HepG2 (cell line): ENCODE measurements around the gene UTP4. TPM values are rescaled to one million over a fixed set of nuclear protein-coding genes. Genes with fewer than 3 reads are reported as not detected.

Source experiments
- DRAP1 ChIP-seq: IDR thresholded peaks from 2 replicates; pipeline ENCODE4 v1.6.1; 2016; ENCODE audit warnings: missing genetic modification reagents, missing compliant biosample characterization
- FLYWCH1 ChIP-seq: sonication (generic); formaldehyde crosslinking; IDR thresholded peaks from 2 replicates; pipeline ENCODE4 v1.8.1; 2023; ENCODE audit warnings: mild to moderate bottlenecking, missing genetic modification reagents
- HMGXB4 ChIP-seq, 2 experiments: sonication (generic) in 1 of 2; formaldehyde crosslinking in 1 of 2; IDR thresholded peaks; 2 replicates each; pipeline versions ENCODE4 v1.4.0 to v1.6.1; 2018 to 2020; ENCODE audit warnings: missing genetic modification reagents in 2 of 2, borderline replicate concordance in 1 of 2, low read depth in 1 of 2, mild to moderate bottlenecking in 1 of 2, missing biosample characterization in 1 of 2
- KLF11 ChIP-seq: IDR thresholded peaks from 2 replicates; pipeline ENCODE4 v1.6.1; 2016; ENCODE audit warnings: missing compliant biosample characterization
- RBAK ChIP-seq: sonication (generic); formaldehyde crosslinking; IDR thresholded peaks from 2 replicates; pipeline ENCODE4 v1.5.1; 2020; ENCODE audit warnings: mild to moderate bottlenecking, missing genetic modification reagents
- TBX2 ChIP-seq: sonication (generic); formaldehyde crosslinking; IDR thresholded peaks from 2 replicates; pipeline ENCODE4 v1.5.0; 2020; ENCODE audit warnings: missing genetic modification reagents, mild to moderate bottlenecking, borderline replicate concordance
- ZMYM4 ChIP-seq: sonication (generic); formaldehyde crosslinking; IDR thresholded peaks from 2 replicates; pipeline ENCODE4 v1.8.1; 2023; ENCODE audit warnings: mild to moderate bottlenecking, missing genetic modification reagents
- ZNF292 ChIP-seq: sonication (generic); formaldehyde crosslinking; IDR thresholded peaks from 2 replicates; pipeline ENCODE4 v1.8.1; 2022; ENCODE audit warnings: mild to moderate bottlenecking, low read depth, missing genetic modification reagents, borderline replicate concordance
- ZNF329 ChIP-seq: sonication (generic); formaldehyde crosslinking; IDR thresholded peaks from 2 replicates; pipeline ENCODE4 v1.9.0; 2021; ENCODE audit warnings: low read depth, mild to moderate bottlenecking, missing genetic modification reagents
- ZNF547 ChIP-seq: sonication (generic); formaldehyde crosslinking; IDR thresholded peaks from 2 replicates; pipeline ENCODE4 v1.5.1; 2020; ENCODE audit warnings: mild to moderate bottlenecking, missing genetic modification reagents
- ZNF563 ChIP-seq: sonication (generic); formaldehyde crosslinking; IDR thresholded peaks from 2 replicates; pipeline ENCODE4 v1.8.0; 2022; ENCODE audit warnings: mild to moderate bottlenecking, moderate library complexity, missing genetic modification reagents
- ZNF83 ChIP-seq: sonication (generic); formaldehyde crosslinking; IDR thresholded peaks from 2 replicates; pipeline ENCODE4 v1.4.0; 2020; ENCODE audit warnings: missing genetic modification reagents, mild to moderate bottlenecking, borderline replicate concordance
- ZNF841 ChIP-seq: sonication (generic); formaldehyde crosslinking; IDR thresholded peaks from 2 replicates; pipeline ENCODE4 v1.8.1; 2023; ENCODE audit warnings: missing genetic modification reagents, borderline replicate concordance
- polyA plus RNA-seq, 8 experiments: library from polyadenylated mRNA; depleted of rRNA in 3 of 8; stranded (reverse) in 7 of 8; unstranded in 1 of 8; fragments of >200 nt; fragmentation: Illumina TruSeq in 4 of 8; extraction: Trizol in 4 of 8; gene quantifications; 2 replicates each; pipeline versions ENCODE4 v1.2.1 to v1.2.3, GENCODE V29; 2011 to 2016; ENCODE audit warnings: low read depth in 4 of 8, missing spikeins in 1 of 8, mixed read lengths in 1 of 8; ENCODE audit not compliant: insufficient read depth in 1 of 8
- total RNA-seq, 5 experiments: library from RNA; depleted of rRNA; stranded (reverse); fragments of >200 nt; fragmentation: Illumina TruSeq; extraction: Trizol; gene quantifications; 2 replicates each; pipeline ENCODE4 v1.2.3, GENCODE V29; 2016; ENCODE audit warnings: low read depth in 1 of 5
- TF ChIP-seq, protein P1 (sequence below): sonication (generic); formaldehyde crosslinking; conservative IDR thresholded peaks from 2 replicates; pipeline ENCODE4 v1.4.0; 2020; ENCODE audit warnings: missing genetic modification reagents
- TF ChIP-seq, protein P2 (sequence below): sonication (generic); formaldehyde crosslinking; IDR thresholded peaks from 2 replicates; pipeline ENCODE4 v1.4.0; 2020; ENCODE audit warnings: mild to moderate bottlenecking, missing genetic modification reagents

Gene UTP4
- total and polyA plus RNA-seq, 2 of the 13 experiments (the other 11 are each of a cell fraction or from before 2014, with no cell fraction given): 30.0 to 85.8 TPM

GRCh38 chr16:69105501-69106361 is 26.7 kb upstream of the UTP4 start, which contains the start of gene HAS3 (continued):
- TF ChIP-seq HMGXB4 (CRISPR knock-in tag; IDR thresholded peaks at IDR 0.05; ENCODE audit: borderline replicate concordance in 1 of 2, low read depth in 1 of 2) (0 out of 4 replicates have a peak, but pooled peaks of 1 of the 2 experiments have one; percentile 9), DRAP1 (CRISPR knock-in tag) (peak; percentile 49), KLF11 (CRISPR knock-in tag) (no peak), ZNF563 (CRISPR knock-in tag) (peak; percentile 54; the same call in 1 of the 2 replicates), FLYWCH1 (CRISPR knock-in tag) (0 out of 2 replicates have a peak, but pooled peaks have one; percentile 38), ZNF841 (CRISPR knock-in tag) (no peak), ZNF292 (CRISPR knock-in tag) (no peak), ZNF329 (CRISPR knock-in tag) (no peak), ZMYM4 (CRISPR knock-in tag) (peak; percentile 20; the same call in 1 of the 2 replicates), ZNF547 (peak; percentile 56; the same call in 1 of the 2 replicates), ZNF83 (0 out of 2 replicates have a peak, but pooled peaks have one; percentile 43), TBX2 (CRISPR knock-in tag) (peak; percentile 51; the same call in 1 of the 2 replicates), RBAK (CRISPR knock-in tag) (0 out of 2 replicates have a peak, but pooled peaks have one; percentile 14)
- TF ChIP-seq, protein P1, sequence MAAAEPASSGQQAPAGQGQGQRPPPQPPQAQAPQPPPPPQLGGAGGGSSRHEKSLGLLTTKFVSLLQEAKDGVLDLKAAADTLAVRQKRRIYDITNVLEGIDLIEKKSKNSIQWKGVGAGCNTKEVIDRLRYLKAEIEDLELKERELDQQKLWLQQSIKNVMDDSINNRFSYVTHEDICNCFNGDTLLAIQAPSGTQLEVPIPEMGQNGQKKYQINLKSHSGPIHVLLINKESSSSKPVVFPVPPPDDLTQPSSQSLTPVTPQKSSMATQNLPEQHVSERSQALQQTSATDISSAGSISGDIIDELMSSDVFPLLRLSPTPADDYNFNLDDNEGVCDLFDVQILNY (CRISPR knock-in tag): 0 out of 2 replicates have a peak, but pooled peaks have one; percentile 23
- TF ChIP-seq, protein P2, sequence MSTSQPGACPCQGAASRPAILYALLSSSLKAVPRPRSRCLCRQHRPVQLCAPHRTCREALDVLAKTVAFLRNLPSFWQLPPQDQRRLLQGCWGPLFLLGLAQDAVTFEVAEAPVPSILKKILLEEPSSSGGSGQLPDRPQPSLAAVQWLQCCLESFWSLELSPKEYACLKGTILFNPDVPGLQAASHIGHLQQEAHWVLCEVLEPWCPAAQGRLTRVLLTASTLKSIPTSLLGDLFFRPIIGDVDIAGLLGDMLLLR (CRISPR knock-in tag): 0 out of 2 replicates have a peak, but pooled peaks have one; percentile 50
